ENCODE measurements around the gene TMEM25. TPM values are rescaled to one million over a fixed set of nuclear protein-coding genes. Genes with fewer than 3 reads are reported as not detected.

TMEM25 gene
- total and polyA plus RNA-seq, 7 donors: 1.3 to 14.7 (median 6.8) TPM

GRCh38 chr11:118524356-118524755, 6.6 kb upstream of the TMEM25 start:
- Histone ChIP-seq H3K27me3 (ENCODE audit: insufficient read depth in 3 of 3, low read length in 2 of 3) (no peaks in the 10 kb centered on the region), H3K4me3 (no peak overlapping the region), H3K4me1 (no peaks in the 10 kb centered on the region), H3K27ac (no peak overlapping the region), H3K36me3 (ENCODE audit: insufficient read depth in 1 of 2, low read depth in 1 of 2) (peaks cover 13 to 58% of the 10 kb centered on the region in 2 donors), H3K9me3 (no peaks in the 10 kb centered on the region)
- TF ChIP-seq, protein P1, sequence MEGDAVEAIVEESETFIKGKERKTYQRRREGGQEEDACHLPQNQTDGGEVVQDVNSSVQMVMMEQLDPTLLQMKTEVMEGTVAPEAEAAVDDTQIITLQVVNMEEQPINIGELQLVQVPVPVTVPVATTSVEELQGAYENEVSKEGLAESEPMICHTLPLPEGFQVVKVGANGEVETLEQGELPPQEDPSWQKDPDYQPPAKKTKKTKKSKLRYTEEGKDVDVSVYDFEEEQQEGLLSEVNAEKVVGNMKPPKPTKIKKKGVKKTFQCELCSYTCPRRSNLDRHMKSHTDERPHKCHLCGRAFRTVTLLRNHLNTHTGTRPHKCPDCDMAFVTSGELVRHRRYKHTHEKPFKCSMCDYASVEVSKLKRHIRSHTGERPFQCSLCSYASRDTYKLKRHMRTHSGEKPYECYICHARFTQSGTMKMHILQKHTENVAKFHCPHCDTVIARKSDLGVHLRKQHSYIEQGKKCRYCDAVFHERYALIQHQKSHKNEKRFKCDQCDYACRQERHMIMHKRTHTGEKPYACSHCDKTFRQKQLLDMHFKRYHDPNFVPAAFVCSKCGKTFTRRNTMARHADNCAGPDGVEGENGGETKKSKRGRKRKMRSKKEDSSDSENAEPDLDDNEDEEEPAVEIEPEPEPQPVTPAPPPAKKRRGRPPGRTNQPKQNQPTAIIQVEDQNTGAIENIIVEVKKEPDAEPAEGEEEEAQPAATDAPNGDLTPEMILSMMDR (IDR thresholded peaks at IDR 0.05): no peak
- ATAC-seq (no peak), DNase-seq (no peak)
- intact Hi-C loops (cut with DNase I): no loop called here

- 65 to 77% (median 66%) methylated on average over 6 of the region's 6 CpGs for WGBS, 3 donors
- peaks cover 9 to 52% of the 10 kb centered on the region in 2 donors for H3K36me3 ChIP-seq (ENCODE audit: insufficient read depth in 1 of 2, low read depth in 1 of 2)
Observed at GRCh38 chr11:118524757-118525470, 6.1 kb upstream of the TMEM25 start.

GRCh38 chr11:118526688-118527087, 4.3 kb upstream of the TMEM25 start:
- Histone ChIP-seq H3K27ac (no peak overlapping the region), H3K4me3 (no peak overlapping the region), H3K36me3 (ENCODE audit: insufficient read depth in 1 of 2, low read depth in 1 of 2) (peaks cover 0 to 34% of the 10 kb centered on the region in 2 donors), H3K9me3 (no peaks in the 10 kb centered on the region), H3K4me1 (peaks cover 9% of the 10 kb centered on the region), H3K27me3 (ENCODE audit: insufficient read depth in 3 of 3, low read length in 2 of 3) (no peaks in the 10 kb centered on the region)
- TF ChIP-seq, protein P1 (IDR thresholded peaks at IDR 0.05): no peak
- 81 to 89% (median 83%) methylated on average over 2 of the region's 2 CpGs for WGBS, 3 donors
- ATAC-seq: no peak
- intact Hi-C loops (cut with DNase I): no loop called here
- no peak for DNase-seq

More at GRCh38 chr11:118524757-118525470, 6.1 kb upstream of the TMEM25 start:
- DNase-seq (no peak), ATAC-seq (no peak)
- no peaks in the 10 kb centered on the region for H3K9me3 ChIP-seq
- H3K4me1 ChIP-seq: peaks cover 5% of the 10 kb centered on the region
- TF ChIP-seq, protein P1 (IDR thresholded peaks at IDR 0.05): no peak
- H3K4me3 ChIP-seq: no peak overlapping the region
- H3K27me3 ChIP-seq (ENCODE audit: insufficient read depth in 3 of 3, low read length in 2 of 3): no peaks in the 10 kb centered on the region
- H3K27ac ChIP-seq: no peak overlapping the region
- intact Hi-C loops (cut with DNase I): no loop called here

GRCh38 chr11:118527109-118527508, 3.9 kb upstream of the TMEM25 start, which contains the start of gene TTC36:
TTC36 (plus strand) TSS chr11:118527474; CDS start chr11:118527495, 21 bp downstream.
- Histone ChIP-seq H3K4me1 (peaks cover 9% of the 10 kb centered on the region), H3K4me3 (no peak within 1 kb of the TSS), H3K36me3 (ENCODE audit: insufficient read depth in 1 of 2, low read depth in 1 of 2) (peaks cover 0 to 30% of the 10 kb centered on the region in 2 donors), H3K27me3 (ENCODE audit: insufficient read depth in 3 of 3, low read length in 2 of 3) (no peaks in the 10 kb centered on the region), H3K27ac (no peak within 1 kb of the TSS), H3K9me3 (no peaks in the 10 kb centered on the region)
- WGBS, 3 donors: 61 to 67% (median 65%) methylated on average over 3 of the region's 3 CpGs
- TF ChIP-seq, protein P1 (IDR thresholded peaks at IDR 0.05): no peak
- intact Hi-C loops (cut with DNase I): no loop called here
- DNase-seq (no peak), ATAC-seq (no peak)
